Measurements from ENCODE around the gene LIPT2. TPM values are rescaled to one million over a fixed set of nuclear protein-coding genes. Genes with fewer than 3 reads are reported as not detected.

The LIPT2 gene
- polyA plus RNA-seq, 3 donors: 2.2 to 5.1 (median 4.4) TPM

DNA sequence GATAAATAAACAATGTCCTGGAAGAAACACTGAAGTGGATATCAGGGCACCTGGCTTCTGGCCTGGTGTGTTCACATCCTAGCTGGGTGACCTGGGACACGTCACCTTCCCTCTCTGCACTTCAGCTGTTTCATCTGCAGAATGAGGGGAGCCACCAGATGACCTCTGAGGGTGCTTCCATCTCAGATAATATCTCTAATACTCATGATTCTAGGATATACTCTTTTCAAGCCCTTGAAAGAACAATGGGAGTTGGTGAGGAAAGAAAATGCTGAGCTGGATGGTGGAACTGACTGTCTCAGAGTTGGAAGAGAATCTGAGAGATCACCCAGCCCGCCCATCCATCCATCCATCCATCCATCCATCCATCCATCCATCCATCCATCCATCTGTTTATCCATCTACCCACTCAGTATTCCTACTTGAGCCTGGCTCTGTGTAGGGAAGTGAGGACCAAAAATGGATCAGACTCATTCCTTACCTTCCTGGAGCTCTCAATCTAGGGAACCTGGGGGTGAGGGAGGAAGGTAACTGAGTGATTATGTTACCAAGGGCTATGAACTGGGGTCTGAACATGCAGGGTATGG is 28.2 kb upstream of the LIPT2 start:
- Histone ChIP-seq H2AFZ (ENCODE audit: insufficient read depth, low read depth, low read length, poor library complexity, severe bottlenecking) (no peak overlapping the region), H3K79me2 (ENCODE audit: insufficient read depth, low read length) (no peaks in the 10 kb centered on the region), H3K9me3 (replicated peaks in 1 of 2; ENCODE audit: control insufficient read depth in 1 of 2, insufficient read depth in 1 of 2, low read length in 2 of 2) (no peaks in the 10 kb centered on the region), H3K4me1 (ENCODE audit: control insufficient read depth in 1 of 2, insufficient read depth in 2 of 2, low read length in 2 of 2) (no peaks in the 10 kb centered on the region), H3K36me3 (replicated peaks in 1 of 2; ENCODE audit: control insufficient read depth in 1 of 2, insufficient read depth in 2 of 2, low read length in 2 of 2) (no peaks in the 10 kb centered on the region), H3K4me2 (replicated peaks; ENCODE audit: extremely low read depth, low read length, poor library complexity, severe bottlenecking) (no peak overlapping the region), H3K27me3 (ENCODE audit: control insufficient read depth in 2 of 2, insufficient read depth in 2 of 2, low read length in 2 of 2) (no peaks in the 10 kb centered on the region), H3K9ac (ENCODE audit: insufficient read depth, low read length, poor library complexity, severe bottlenecking) (no peak overlapping the region), H3K27ac (ENCODE audit: low read depth in 1 of 2, low read length in 2 of 2) (no peak overlapping the region), H4K20me1 (ENCODE audit: insufficient read depth, low read length) (no peaks in the 10 kb centered on the region), H3K4me3 (replicated peaks in 1 of 3; ENCODE audit: low read depth in 2 of 3, low read length in 3 of 3) (no peak overlapping the region)
- H3K27me3 Mint-ChIP-seq (ENCODE audit: low read depth in 3 of 3): no peaks in the 10 kb centered on the region
- no peak for DNase-seq
- no peak overlapping the region for H3K4me3 Mint-ChIP-seq
- H3K4me1 Mint-ChIP-seq: no peaks in the 10 kb centered on the region
- peaks cover 0 to 3% (median 0%) of the 10 kb centered on the region in 7 donors for H3K9me3 Mint-ChIP-seq
- no peaks in the 10 kb centered on the region for H3K36me3 Mint-ChIP-seq
- no peak for TF ChIP-seq CTCF (IDR thresholded peaks at IDR 0.05)
- 100% methylated on average over 1 of the region's 2 CpGs for WGBS (ENCODE audit: insufficient coverage)
- H3K27ac Mint-ChIP-seq: peak overlapping the region in 1 of 7 donors; percentile 16
- intact Hi-C loops (cut with micrococcal nuclease): no loop called here

DNA sequence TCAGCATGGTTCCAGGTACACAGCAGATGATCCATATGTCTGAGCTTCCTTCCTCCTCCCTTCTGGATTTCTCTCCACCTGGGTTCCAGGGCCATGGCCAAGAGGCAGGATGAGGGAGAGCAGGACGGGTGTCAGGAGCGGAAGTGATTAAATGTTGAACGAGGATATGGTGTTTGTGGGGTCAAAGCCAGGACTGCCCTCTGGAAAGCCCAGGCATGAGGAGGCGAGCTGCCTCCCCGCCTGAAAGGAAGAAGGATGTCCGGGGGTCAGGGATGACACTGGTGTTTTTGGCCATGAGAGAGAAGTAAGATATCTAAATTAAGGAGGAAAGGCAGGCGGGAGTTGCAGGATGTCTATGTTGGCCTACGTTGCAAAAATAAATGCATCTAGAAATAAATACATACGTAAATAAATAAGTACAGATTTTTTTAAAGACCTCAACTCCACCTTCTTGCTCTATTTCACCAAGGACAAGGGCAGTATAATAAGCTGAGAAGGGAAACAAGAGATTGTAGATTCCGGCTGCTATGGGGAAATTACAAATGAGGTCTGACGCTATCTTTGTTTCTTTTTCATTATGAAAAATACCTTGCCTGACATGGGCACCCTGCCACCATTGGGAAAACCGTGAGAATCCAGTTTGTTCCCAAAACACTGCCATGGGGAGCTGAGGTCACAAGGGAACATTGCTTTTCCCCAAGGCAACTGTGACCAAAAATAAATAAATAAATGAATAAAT is 27.6 kb upstream of the LIPT2 start:
- Histone ChIP-seq H4K20me1 (ENCODE audit: insufficient read depth, low read length) (no peaks in the 10 kb centered on the region), H3K4me1 (ENCODE audit: control insufficient read depth in 1 of 2, insufficient read depth in 2 of 2, low read length in 2 of 2) (no peaks in the 10 kb centered on the region), H3K79me2 (ENCODE audit: insufficient read depth, low read length) (no peaks in the 10 kb centered on the region), H3K4me2 (replicated peaks; ENCODE audit: extremely low read depth, low read length, poor library complexity, severe bottlenecking) (no peak overlapping the region), H3K36me3 (replicated peaks in 1 of 2; ENCODE audit: control insufficient read depth in 1 of 2, insufficient read depth in 2 of 2, low read length in 2 of 2) (no peaks in the 10 kb centered on the region), H2AFZ (ENCODE audit: insufficient read depth, low read depth, low read length, poor library complexity, severe bottlenecking) (no peak overlapping the region), H3K27me3 (ENCODE audit: control insufficient read depth in 2 of 2, insufficient read depth in 2 of 2, low read length in 2 of 2) (no peaks in the 10 kb centered on the region), H3K9ac (ENCODE audit: insufficient read depth, low read length, poor library complexity, severe bottlenecking) (no peak overlapping the region), H3K4me3 (replicated peaks in 1 of 3; ENCODE audit: low read depth in 2 of 3, low read length in 3 of 3) (no peak overlapping the region), H3K9me3 (replicated peaks in 1 of 2; ENCODE audit: control insufficient read depth in 1 of 2, insufficient read depth in 1 of 2, low read length in 2 of 2) (no peaks in the 10 kb centered on the region), H3K27ac (ENCODE audit: low read depth in 1 of 2, low read length in 2 of 2) (no peak overlapping the region)
- no peak for TF ChIP-seq CTCF (IDR thresholded peaks at IDR 0.05)
- no peak for DNase-seq
- no peaks in the 10 kb centered on the region for H3K36me3 Mint-ChIP-seq
- no peaks in the 10 kb centered on the region for H3K27me3 Mint-ChIP-seq (ENCODE audit: low read depth in 3 of 3)
- WGBS (ENCODE audit: insufficient coverage): 94% methylated on average over 3 of the region's 12 CpGs
- H3K27ac Mint-ChIP-seq: no peak overlapping the region
- intact Hi-C loops (cut with micrococcal nuclease): no loop called here
- H3K4me3 Mint-ChIP-seq: no peak overlapping the region
- H3K4me1 Mint-ChIP-seq: no peaks in the 10 kb centered on the region
- peaks cover 0 to 5% (median 0%) of the 10 kb centered on the region in 7 donors for H3K9me3 Mint-ChIP-seq

Measured in CD14-positive monocyte (primary cell).